Placental epithelial cell (primary cell): ENCODE results near the gene RASAL2. TPM values are rescaled to one million over a fixed set of nuclear protein-coding genes. Genes with fewer than 3 reads are reported as not detected.

Experiments used
- small RNA-seq: library from RNA; depleted of rRNA; stranded (forward); fragments of <200 nt; gene quantifications from one replicate; pipeline ENCODE3, GENCODE V24; 2012
- total RNA-seq: library from RNA; depleted of rRNA; stranded (reverse); fragments of >200 nt; gene quantifications from 2 replicates; pipeline ENCODE4 v1.2.3, GENCODE V29; 2012

RASAL2 gene
- 41.2 and 94.9 TPM in 2 replicates for total RNA-seq

GRCh38 chr1:178093951-178094738, at the start of gene RASAL2:
RASAL2 (plus strand) TSS chr1:178094104; CDS start chr1:178094493, 389 bp downstream.

GRCh38 chr1:178496410-178497135, 402.7 kb downstream of the RASAL2 start, which contains the start of gene CLEC20A:
CLEC20A (minus strand) TSS chr1:178496964; CDS start chr1:178496939, 25 bp downstream.

GRCh38 chr1:178512566-178513277, 418.8 kb downstream of the RASAL2 start, which contains the start of gene TEX35:
TEX35 (plus strand) TSS chr1:178513109; CDS start chr1:178513189, 80 bp downstream.

Small RNA genes lying within 50 kb of the gene (small RNA-seq; reads per million reads assigned to genes)
- gene RF00017, result not detected

Other genes starting within 250 kb of the RASAL2 start
- 1.5 and 2.4 TPM in 2 replicates for gene SEC16B, start 124.0 kb upstream of the RASAL2 start, total RNA-seq